SU-DHL-6 (cell line): ENCODE data around the gene SAG.

Experiments
- H2AFZ ChIP-seq: fragments of 200-600 bp; sonication (generic); 2 replicates; pipeline ENCODE4 v1.6.1; 2014; ENCODE audit warnings: low read depth, mild to moderate bottlenecking, moderate library complexity, mixed read lengths, antibody characterized with exemption, low read length; ENCODE audit not compliant: severe bottlenecking
- H3F3A ChIP-seq: fragments of 200-600 bp; shearing (Covaris generic); 2 replicates; pipeline ENCODE4 v1.6.0; 2016; ENCODE audit warnings: antibody characterized with exemption, mild to moderate bottlenecking; ENCODE audit not compliant: insufficient read depth
- H3K27ac ChIP-seq: fragments of 200-600 bp; sonication (generic); 2 replicates; pipeline ENCODE4 v1.5.1; 2016; ENCODE audit warnings: low read depth, mild to moderate bottlenecking, low read length, moderate library complexity, mixed read lengths
- H3K27me3 ChIP-seq: fragments of 200-600 bp; sonication (generic), shearing (Covaris generic); 2 replicates; pipeline ENCODE4 v1.6.0; 2014; ENCODE audit warnings: mild to moderate bottlenecking, low read length
- H3K36me3 ChIP-seq: fragments of 200-600 bp; sonication (generic); 2 replicates; pipeline ENCODE4 v1.6.1; 2014; ENCODE audit warnings: mild to moderate bottlenecking, low read length, mixed read lengths
- H3K4me2 ChIP-seq: fragments of 300-600, 200-600 bp; shearing (Covaris generic), sonication (generic); 2 replicates; pipeline ENCODE4 v1.6.0; 2014; ENCODE audit warnings: low read length, low read depth, mild to moderate bottlenecking; ENCODE audit not compliant: poor library complexity, severe bottlenecking
- H3K4me3 ChIP-seq: fragments of 200-600 bp; sonication (generic); 2 replicates; pipeline ENCODE4 v1.5.1; 2014; ENCODE audit warnings: antibody characterized with exemption, low read length, mild to moderate bottlenecking, mixed read lengths; ENCODE audit not compliant: insufficient read depth, poor library complexity, severe bottlenecking
- H3K79me2 ChIP-seq: fragments of 200-600 bp; sonication (generic); 2 replicates; pipeline ENCODE4 v1.6.1; 2014; ENCODE audit warnings: mild to moderate bottlenecking, low read length, moderate library complexity; ENCODE audit not compliant: insufficient read depth
- H3K9ac ChIP-seq: fragments of 200-600 bp; sonication (generic); 2 replicates; pipeline ENCODE4 v1.7.0; 2014; ENCODE audit warnings: mild to moderate bottlenecking, low read length
- H3K9me2 ChIP-seq: fragments of 200-600 bp; sonication (generic); replicated peaks from 2 replicates; pipeline ENCODE4 v1.6.1; 2014; ENCODE audit warnings: low read length; ENCODE audit not compliant: insufficient read depth
- H3K9me3 ChIP-seq: fragments of 200-600 bp; sonication (generic); 2 replicates; pipeline ENCODE4 v1.6.1; 2014; ENCODE audit warnings: low read length, mixed read lengths; ENCODE audit not compliant: insufficient read depth
- H4K20me1 ChIP-seq: fragments of 200-600 bp; sonication (generic); 2 replicates; pipeline ENCODE4 v1.6.1; 2014; ENCODE audit warnings: low read depth, mild to moderate bottlenecking, antibody characterized with exemption, low read length, moderate library complexity, mixed read lengths
- CTCF ChIP-seq: fragments of 200-600 bp; sonication (generic); IDR thresholded peaks from one replicate; pipeline ENCODE4 v1.5.1; 2017; ENCODE audit warnings: antibody characterized with exemption, mild to moderate bottlenecking, low read length, moderate library complexity; ENCODE audit not compliant: insufficient read depth, poor library complexity, severe bottlenecking
- EZH2phosphoT487 ChIP-seq: fragments of 200-600 bp; sonication (generic), shearing (Covaris generic); conservative IDR thresholded peaks from 2 replicates; pipeline ENCODE4 v1.6.1; 2018; ENCODE audit warnings: mild to moderate bottlenecking, antibody characterized with exemption, low read length, moderate library complexity, mixed read lengths

The SAG gene

GRCh38 chr2:233369897-233370685 is 62.5 kb downstream of the SAG start:
- H3K36me3 ChIP-seq: peaks cover 8% of the 10 kb centered on the region; the same call in 1 of the 2 replicates
- no peaks in the 10 kb centered on the region for H3K9me3 ChIP-seq
- H3K4me2 ChIP-seq: no peak overlapping the region
- H3K27me3 ChIP-seq: no peaks in the 10 kb centered on the region
- H3K79me2 ChIP-seq: no peaks in the 10 kb centered on the region
- H3K27ac ChIP-seq: no peak overlapping the region
- no peaks in the 10 kb centered on the region for H3K9me2 ChIP-seq
- no peak overlapping the region for H3K4me3 ChIP-seq
- TF ChIP-seq EZH2phosphoT487 (no peak), CTCF (no peak)
- H3F3A ChIP-seq: no peaks in the 10 kb centered on the region
- no peaks in the 10 kb centered on the region for H4K20me1 ChIP-seq
- H3K9ac ChIP-seq: no peak overlapping the region
- no peak overlapping the region for H2AFZ ChIP-seq

GRCh38 chr2:233371641-233372040 is 64.0 kb downstream of the SAG start:
- no peak overlapping the region for H3K9ac ChIP-seq
- 0 out of 2 replicates have a peak, but pooled peaks cover 3% of the 10 kb centered on the region for H3K36me3 ChIP-seq
- H3K79me2 ChIP-seq: no peaks in the 10 kb centered on the region
- no peaks in the 10 kb centered on the region for H3K27me3 ChIP-seq
- H3K27ac ChIP-seq: no peak overlapping the region
- H4K20me1 ChIP-seq: no peaks in the 10 kb centered on the region
- H3F3A ChIP-seq: peaks cover 7% of the 10 kb centered on the region; the same call in 1 of the 2 replicates
- H2AFZ ChIP-seq: no peak overlapping the region
- no peaks in the 10 kb centered on the region for H3K9me3 ChIP-seq
- no peak for TF ChIP-seq EZH2phosphoT487
- no peak for TF ChIP-seq CTCF
- no peak overlapping the region for H3K4me2 ChIP-seq
- H3K4me3 ChIP-seq: no peak overlapping the region
- H3K9me2 ChIP-seq: no peaks in the 10 kb centered on the region

DNA sequence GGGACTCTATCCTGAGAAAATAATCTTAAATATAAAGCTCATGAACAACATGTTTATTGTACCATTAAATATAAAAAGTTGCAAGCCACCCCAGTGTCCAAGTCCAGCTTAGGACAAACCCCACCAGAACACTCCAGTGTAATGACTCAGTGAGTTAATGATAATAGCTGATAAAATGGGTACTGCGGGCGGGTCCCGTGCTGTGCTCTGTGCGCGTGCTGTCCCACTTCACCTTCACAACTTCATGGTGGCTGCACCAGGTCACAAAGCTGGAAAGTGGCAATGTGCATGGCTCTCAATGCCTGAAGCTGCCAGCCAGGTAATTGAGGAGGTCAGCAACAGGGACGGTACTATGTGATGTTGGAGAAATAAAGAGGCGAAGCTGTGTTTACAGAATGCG is 65.2 kb downstream of the SAG start:
- no peak overlapping the region for H3K4me2 ChIP-seq
- no peak overlapping the region for H3K4me3 ChIP-seq
- no peaks in the 10 kb centered on the region for H3K9me3 ChIP-seq
- H3K9ac ChIP-seq: no peak overlapping the region
- peaks cover 7% of the 10 kb centered on the region; the same call in 1 of the 2 replicates for H3F3A ChIP-seq
- no peaks in the 10 kb centered on the region for H3K79me2 ChIP-seq
- TF ChIP-seq EZH2phosphoT487 (no peak), CTCF (no peak)
- H3K36me3 ChIP-seq: 0 out of 2 replicates have a peak, but pooled peaks cover 3% of the 10 kb centered on the region
- no peak overlapping the region for H3K27ac ChIP-seq
- no peaks in the 10 kb centered on the region for H3K9me2 ChIP-seq
- H2AFZ ChIP-seq: no peak overlapping the region
- no peaks in the 10 kb centered on the region for H3K27me3 ChIP-seq
- H4K20me1 ChIP-seq: no peaks in the 10 kb centered on the region
